Lower leg skin (tissue), 3 donors: Measurements from ENCODE around the gene SPAG4.

Experiments
- CTCF ChIP-seq, 3 donors: fragments of 450-650 bp; IDR thresholded peaks; one replicate each; pipeline ENCODE4 v1.5.1; 2016; ENCODE audit warnings: antibody characterized with exemption in 3 of 3, mild to moderate bottlenecking in 3 of 3, moderate library complexity in 2 of 3
- POLR2A ChIP-seq, 2 donors: fragments of 450-650 bp; IDR thresholded peaks; one replicate each; pipeline ENCODE4 v1.6.1; 2016 to 2017; ENCODE audit warnings: antibody characterized with exemption in 2 of 2, mild to moderate bottlenecking in 1 of 2, moderate library complexity in 1 of 2

GRCh38 chr20:35637276-35637675 is 21.6 kb downstream of the SPAG4 start:
- TF ChIP-seq CTCF (IDR thresholded peaks at IDR 0.05) (no peak), POLR2A (IDR thresholded peaks at IDR 0.05) (no peak)
